HuH-7 (cell line): ENCODE data around the gene ECT2.
"Not testable (repeated sequence)": the region's sequence is repeated elsewhere in the genome, so short reads cannot be mapped to it uniquely, and the experiment has no call there.

ENCODE experiments used
- DNase-seq: peaks from one replicate; pipeline ENCODE4 v3.0.0; 2011; ENCODE audit warnings: low spot score

ECT2 gene

GRCh38 chr3:172746475-172746874, 4.1 kb upstream of the ECT2 start:
- DNase-seq: no peak

GRCh38 chr3:172749230-172749965, 1.1 kb upstream of the ECT2 start:
- peak; percentile 47 for DNase-seq

GRCh38 chr3:172750069-172750367, 508 bp upstream of the ECT2 start:
- DNase-seq: no peak

- DNase-seq: peak; percentile 23
Measured at GRCh38 chr3:172751175-172751704, 714 bp downstream of the ECT2 start.

- no peak for DNase-seq
Measured at GRCh38 chr3:172752651-172753050, 2.1 kb downstream of the ECT2 start.

GRCh38 chr3:172753125-172753524, 2.6 kb downstream of the ECT2 start:
- DNase-seq: no peak

- not testable (repeated sequence) for DNase-seq
Measured at GRCh38 chr3:172760416-172760815, 9.9 kb downstream of the ECT2 start.

- DNase-seq: no peak
Measured at GRCh38 chr3:172766241-172766640, 15.7 kb downstream of the ECT2 start.

GRCh38 chr3:172766718-172767405, 16.3 kb downstream of the ECT2 start:
- DNase-seq: no peak

GRCh38 chr3:172770382-172770781, 19.9 kb downstream of the ECT2 start:
- DNase-seq: no peak

- DNase-seq: no peak
Measured at GRCh38 chr3:172771672-172772071, 21.1 kb downstream of the ECT2 start.

- no peak for DNase-seq
Measured at GRCh38 chr3:172776049-172776717, 25.7 kb downstream of the ECT2 start.

- DNase-seq: no peak
Measured at GRCh38 chr3:172777901-172778300, 27.4 kb downstream of the ECT2 start.

GRCh38 chr3:172782235-172782634, 31.7 kb downstream of the ECT2 start:
- DNase-seq: no peak

- no peak for DNase-seq
Measured at GRCh38 chr3:172786036-172786435, 35.5 kb downstream of the ECT2 start.

- no peak for DNase-seq
Measured at GRCh38 chr3:172787019-172787418, 36.5 kb downstream of the ECT2 start.

- no peak for DNase-seq
Measured at GRCh38 chr3:172787746-172788145, 37.2 kb downstream of the ECT2 start.

- DNase-seq: no peak
Measured at GRCh38 chr3:172799246-172799645, 48.7 kb downstream of the ECT2 start.

- no peak for DNase-seq
Measured at GRCh38 chr3:172800156-172800555, 49.6 kb downstream of the ECT2 start.

GRCh38 chr3:172803489-172803888, 53.0 kb downstream of the ECT2 start:
- no peak for DNase-seq

GRCh38 chr3:172804323-172804722, 53.8 kb downstream of the ECT2 start:
- no peak for DNase-seq

GRCh38 chr3:172808969-172809546, 58.5 kb downstream of the ECT2 start:
- DNase-seq: no peak

- DNase-seq: no peak
Measured at GRCh38 chr3:172811099-172811498, 60.6 kb downstream of the ECT2 start.
